HG02588 (cell line): ENCODE results near the gene ANKRD44.

ENCODE experiments used
- ATAC-seq: cut with Tn5 transposase; IDR thresholded peaks from one replicate; pipeline ENCODE4 v1.9.1; 2021; ENCODE audit warnings: mild to moderate bottlenecking, moderate library complexity; ENCODE audit not compliant: unreplicated experiment

ANKRD44 gene

DNA sequence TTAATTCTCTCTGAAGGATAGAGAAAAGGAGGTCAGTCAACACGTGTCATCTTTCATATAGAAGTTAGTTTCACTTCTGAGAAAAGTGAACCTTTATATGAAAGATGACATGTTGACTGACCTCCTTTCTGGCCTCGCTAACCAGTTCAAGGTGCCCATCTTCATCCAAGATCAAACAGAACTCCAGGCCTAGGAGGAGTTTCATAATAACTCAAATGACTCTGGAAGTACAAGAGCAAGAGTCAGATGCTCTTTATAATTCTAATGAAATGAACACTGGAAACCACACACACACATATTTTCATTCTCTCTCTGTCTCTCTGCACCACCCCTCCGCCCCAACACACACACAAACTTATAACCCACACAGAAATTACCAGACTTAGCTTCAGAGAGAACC, 16.3 kb downstream of the ANKRD44 start:
- ATAC-seq, result peak; percentile 38

DNA sequence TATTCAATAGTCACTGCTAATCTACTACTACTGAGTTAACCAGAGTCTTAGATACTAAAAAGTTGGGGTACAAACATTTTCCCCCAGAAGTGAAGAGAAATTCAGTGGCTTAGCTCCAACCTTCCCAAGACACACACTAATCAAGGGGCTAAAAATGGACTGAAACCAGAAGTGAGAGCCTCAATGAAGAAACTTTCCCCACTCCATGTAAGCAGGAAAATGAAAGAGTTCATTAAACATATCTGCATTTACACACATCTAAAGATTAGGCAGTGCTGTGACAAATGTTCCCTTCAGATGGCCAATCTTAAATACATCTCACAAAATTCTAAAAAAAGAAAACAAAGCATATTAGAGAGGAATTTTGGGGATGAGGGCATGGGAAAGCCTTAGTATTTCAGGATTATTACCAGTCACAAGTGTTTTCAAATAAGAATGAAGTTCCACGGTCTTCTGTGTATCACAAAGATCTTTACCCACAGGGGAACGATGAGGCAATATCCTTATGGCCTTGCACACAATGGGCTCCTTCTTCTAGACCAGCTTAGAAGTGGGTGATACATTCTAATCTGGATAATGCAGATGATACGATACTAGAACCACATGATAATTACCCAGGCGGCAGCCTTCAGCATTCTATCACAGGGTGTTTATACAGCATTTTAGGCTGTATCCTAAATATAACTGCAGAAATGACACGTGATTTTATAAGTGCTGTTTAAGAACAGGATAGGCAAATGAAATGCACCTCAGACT, 17.1 kb downstream of the ANKRD44 start:
- no peak for ATAC-seq

DNA sequence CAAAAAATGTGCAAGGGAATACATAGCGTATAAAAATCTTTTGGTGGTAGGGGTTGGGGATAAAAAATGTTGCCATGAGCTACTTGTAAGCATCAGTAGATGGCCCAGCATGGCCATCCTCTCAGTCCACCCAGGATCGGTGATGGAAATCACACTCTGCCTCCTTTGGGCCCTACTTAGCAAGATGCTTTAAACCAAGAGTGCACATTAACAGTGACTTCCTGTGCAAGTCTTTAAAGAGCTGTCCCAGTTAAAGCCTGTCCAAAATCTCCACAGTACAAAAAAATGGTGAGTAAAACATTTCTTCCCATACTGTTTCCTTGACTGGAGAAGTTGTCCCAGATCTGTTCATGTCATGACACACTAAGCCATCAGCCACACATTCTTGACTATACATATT, 18.0 kb downstream of the ANKRD44 start:
- no peak for ATAC-seq

DNA sequence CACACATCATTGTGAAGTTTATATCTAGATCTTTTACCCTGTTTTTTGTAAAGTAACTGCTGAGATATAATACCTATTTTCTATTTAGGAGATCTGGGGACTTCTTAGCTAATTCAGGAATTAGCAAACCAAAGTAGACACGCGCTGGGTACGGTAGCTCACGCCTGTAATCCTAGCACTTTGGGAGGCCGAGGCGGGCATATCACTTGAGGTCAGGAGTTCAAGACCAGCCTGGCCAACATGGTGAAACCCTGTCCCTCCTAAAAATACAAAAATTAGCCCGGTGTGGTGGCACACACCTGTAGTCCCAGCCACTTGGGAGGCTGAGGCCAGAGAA, 23.0 kb downstream of the ANKRD44 start:
- ATAC-seq, result peak; percentile 19

DNA sequence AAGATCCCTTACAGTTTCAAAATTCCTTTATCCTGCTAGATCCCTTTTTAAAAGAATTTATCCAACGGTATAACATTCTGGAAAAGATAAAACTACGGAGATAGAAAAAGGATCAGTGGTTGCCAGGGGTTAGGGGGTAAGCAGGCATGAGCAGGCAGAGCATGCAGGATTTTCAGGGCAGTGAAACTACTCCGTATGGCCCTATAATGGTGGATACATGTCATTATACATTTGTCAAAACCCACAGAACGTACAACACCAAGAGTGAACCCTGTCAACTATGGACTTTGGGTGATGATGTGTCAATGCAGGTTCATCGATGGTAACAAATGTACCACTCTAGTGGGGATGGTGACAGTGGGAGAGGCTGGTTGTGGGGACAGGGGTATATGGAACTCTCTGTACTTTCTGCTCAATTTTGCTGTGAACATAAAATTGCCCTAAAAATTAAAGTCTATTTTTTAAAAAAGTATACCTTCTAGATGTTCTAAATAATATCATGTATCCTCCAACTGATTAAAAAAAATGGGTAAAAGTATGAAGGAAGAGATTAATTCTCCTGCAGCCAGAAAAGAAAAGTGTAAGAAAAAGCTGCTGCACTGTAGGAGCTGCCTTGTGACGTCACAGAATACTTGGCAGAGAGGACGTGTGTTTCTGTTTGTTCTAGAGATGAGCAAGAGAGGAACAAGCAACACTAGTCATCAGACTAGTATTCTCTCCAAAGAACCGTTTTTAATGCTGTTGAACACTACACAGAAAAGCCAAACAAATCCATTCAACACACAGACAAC, 23.6 kb downstream of the ANKRD44 start:
- ATAC-seq, result peak; percentile 99

DNA sequence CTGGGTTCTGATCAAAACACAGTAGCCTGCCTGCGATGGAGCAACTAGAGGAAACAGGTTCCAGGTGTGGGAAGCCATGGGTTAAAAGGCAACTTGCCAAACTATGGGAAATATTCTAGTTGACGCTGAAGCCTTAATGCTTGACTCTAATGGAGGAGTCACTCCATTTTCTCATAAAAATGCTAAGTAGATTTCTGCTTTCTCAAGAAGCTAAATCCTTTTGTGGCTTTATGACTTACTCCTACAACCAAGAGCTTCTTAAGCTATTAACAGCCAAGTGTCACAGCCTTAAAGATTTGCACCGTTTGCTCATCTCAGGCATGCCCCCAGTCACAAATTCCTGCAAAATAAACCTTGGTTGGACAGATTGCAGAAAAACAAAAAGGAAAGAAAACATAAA, 25.2 kb downstream of the ANKRD44 start:
- no peak for ATAC-seq

DNA sequence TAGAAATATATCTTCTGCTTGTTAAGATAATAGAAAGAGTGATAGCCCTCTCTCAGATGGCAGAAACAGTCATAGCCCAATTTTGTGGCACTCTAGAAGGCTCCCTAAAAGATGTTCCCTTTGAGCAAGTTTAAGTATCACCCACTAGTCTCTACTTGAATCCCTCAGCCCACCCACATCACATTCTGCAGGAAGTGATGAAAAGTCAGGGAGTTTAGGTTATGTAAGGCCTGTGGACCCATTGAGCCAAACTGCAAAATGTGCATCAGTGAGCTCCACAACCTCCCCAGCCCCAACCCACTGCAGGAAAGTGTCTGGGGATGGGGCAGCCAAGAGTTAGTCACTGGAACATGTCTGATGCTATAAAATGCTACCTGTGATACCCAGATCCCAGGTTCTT, 25.6 kb downstream of the ANKRD44 start:
- ATAC-seq, result no peak

DNA sequence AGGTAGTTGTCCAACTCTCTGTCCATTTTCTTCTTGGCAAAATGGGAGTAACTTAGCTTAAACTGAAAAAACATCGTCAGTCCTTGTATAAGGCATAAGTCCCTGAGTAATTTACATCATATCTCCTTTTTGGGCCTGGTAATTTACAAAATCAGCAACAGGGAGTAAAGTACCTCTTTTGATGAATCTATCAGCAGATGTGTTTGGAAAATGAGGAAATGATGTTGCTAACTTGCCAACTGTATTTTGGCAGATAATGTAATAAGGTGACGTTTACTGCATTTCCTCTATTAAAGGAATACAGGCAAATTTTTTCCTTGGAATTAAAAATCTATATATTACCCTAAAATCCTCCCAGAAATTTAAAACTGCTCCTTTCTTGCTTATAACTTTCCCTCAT, 29.2 kb downstream of the ANKRD44 start:
- no peak for ATAC-seq

DNA sequence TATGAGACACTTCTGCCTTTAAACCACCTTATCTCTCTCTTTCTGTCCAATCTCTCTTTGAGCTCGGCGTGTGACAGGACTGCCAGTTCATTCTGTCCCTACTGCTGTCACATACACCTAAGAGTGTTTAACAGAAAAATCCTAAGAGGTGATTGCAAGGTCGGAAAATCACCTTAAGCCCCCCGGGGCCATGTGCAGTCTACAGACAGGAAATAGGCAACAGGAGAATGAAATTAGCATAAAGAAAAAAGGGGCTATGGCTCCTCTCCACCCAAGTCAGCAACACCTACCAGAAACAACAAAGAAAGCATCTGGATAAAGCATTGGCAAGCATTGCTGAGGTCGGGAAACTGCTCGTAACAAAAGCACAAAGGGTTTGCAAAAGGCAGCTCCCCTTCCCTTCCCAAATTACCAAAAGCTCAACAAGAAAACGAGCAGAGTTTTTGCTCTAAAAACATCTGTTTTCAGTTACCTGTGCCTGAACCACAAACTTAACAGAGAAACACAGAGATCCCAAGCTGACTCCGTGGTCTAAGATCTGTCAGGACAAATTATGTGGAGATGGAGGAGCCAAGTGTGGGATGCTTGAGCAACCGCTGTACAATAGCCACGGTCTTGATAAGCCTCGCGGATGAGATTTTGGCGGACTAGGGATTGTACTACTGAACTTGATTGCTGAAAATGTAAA, 30.4 kb downstream of the ANKRD44 start:
- ATAC-seq, result no peak

DNA sequence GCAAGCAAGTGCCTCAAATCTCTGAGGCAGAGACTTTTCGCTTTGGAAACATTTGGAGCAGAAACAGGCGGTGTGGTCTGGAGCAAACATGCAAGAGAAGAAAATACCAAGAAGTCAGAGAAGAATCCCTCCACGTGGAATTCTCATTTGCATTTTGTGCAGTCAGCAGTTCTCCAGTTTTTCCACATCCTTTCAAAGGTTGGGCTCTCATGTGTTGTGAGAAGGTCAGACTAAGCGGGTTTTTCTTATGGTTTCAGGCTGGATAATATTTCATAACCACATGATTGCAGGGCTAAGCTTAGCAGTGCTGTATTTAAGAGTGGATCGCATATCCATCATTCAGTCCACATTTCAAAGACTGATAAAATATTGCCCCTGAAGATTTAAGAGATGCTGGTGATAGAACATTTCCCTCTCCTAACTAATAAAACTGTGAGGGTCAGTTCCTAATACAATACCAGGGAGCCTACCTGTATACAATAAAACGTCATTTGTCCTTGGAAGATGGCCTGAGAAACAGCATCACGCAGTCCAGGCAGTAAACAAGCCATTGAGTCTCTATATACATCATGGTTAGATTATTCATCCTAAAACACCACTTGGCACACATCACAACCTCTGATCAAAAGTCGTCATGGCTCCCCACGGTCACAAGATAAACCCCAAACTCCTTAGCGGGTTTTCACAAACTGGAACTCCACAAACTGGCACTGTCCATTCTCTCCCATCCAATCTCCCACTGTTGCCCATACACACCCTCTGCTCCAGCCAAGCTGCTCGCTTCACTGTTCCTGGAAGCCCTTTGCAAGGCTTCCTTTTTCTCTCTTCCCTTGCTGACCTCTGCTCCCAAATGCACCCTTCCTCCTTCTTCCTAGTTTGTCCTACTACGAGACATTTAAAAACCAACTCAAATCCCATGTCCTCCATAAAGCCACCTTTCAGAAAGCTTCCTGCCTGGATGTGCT, 31.5 kb downstream of the ANKRD44 start:
- no peak for ATAC-seq

DNA sequence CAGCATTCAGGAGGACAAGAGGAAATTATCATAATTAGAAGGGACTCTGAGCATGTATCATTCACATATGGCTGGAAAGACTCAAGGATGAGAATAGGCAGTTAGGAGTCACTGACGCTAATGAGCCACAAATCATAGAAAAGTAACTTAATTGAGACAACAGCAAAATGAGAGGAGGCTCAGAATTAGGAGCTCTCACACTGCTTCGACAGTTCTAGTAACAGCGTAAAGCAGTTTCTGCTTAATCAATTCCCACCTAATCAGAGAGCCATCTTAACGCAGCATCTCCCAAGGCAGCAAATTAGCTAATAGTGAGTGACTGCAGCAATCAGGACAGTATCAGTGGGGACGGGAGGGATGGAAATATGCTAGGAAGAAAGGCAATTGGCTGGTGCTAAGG, 32.8 kb downstream of the ANKRD44 start:
- no peak for ATAC-seq

DNA sequence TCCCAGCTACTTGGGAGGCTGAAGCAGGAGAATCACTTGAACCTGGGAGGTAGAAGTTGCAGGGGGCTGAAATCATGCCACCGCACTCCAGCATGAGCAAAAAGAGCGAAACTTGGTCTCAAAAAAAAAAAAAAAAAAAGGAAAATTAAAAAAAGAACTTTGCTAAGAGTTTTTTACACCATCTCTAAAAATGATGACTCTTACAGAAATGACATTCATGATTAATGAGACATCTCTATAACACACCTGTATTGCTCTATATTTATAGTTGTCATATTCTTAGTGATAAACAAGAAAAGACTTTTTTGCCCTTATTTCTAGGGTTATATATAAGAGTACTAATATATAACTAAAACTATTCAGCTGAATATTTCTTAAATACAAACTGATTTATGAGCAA, 34.4 kb downstream of the ANKRD44 start:
- ATAC-seq, result no peak

DNA sequence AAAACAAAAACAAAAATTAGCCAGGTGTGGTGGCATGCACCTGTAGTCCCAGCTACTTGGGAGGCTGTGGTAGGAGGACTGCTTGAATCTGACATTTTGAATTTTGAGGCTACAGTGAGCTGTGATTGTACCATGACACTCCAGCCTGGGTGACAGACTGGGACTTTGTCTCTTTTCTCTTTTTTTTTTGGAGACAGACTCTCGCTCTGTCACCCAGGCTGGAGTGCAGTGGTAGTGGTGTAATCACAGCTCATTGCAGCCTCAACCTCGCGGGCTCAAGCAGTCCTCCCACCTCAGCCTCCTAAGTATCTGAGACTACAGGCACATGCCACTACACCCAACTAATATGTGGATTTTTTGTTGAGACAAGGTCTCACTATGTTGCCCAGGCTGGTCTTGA, 35.6 kb downstream of the ANKRD44 start:
- ATAC-seq, result no peak

DNA sequence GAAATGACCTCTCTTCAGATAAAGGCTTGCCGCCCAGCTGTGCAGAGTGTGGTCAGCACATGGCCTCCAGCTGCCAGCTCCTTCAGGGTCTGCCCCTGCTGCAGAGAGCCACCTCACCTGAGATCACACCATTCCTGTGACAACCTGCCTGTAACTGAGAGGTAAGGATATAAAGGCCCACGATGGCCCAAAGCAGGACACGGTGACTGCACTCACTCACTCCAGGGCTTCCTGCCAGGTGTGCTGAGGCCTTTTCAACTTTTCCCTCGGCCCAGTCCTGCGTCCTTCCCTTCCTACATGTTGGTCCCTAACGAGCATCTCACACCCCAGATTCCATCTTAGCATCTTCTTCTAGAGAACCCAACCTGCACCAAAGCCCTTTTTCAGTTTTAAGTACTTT, 36.2 kb downstream of the ANKRD44 start:
- no peak for ATAC-seq

DNA sequence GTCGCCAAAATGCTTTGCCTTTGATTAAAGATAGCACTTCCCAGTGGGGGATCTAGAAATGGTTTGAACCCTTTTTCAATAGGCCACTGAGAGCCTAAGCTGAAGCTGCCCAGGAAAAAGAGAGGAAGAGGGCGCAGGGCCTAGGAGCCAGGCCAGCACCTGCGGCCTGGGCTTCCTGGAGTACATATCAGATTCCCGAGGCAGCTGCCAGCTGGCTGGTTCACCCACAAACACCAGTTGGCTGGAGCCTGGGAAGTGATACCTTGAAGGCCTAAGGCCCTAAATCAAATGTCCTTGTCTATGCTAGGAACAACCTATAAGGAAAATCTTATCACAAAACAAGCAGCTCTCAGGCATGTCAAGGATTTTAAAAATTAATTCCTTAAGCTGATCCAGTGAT, 37.1 kb downstream of the ANKRD44 start:
- no peak for ATAC-seq

DNA sequence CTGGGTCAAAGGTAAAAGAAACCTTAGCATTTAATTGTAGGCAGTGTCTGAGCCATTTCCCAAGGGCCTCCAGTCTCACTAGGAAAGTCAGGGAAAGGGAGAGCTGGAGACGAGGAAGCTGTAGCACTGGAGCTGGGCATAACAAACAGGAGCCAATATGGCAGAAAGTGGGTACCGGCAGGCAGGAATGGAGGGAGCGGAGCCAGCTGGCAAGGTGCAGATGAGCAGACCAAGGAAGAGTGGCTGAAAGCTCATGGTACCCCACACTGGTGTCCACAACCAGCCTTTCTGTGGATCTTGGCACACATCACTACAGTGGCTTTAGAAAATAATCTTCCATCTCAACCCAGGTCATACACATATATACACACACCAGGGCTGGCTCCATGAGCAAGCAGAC, 40.0 kb downstream of the ANKRD44 start:
- no peak for ATAC-seq

DNA sequence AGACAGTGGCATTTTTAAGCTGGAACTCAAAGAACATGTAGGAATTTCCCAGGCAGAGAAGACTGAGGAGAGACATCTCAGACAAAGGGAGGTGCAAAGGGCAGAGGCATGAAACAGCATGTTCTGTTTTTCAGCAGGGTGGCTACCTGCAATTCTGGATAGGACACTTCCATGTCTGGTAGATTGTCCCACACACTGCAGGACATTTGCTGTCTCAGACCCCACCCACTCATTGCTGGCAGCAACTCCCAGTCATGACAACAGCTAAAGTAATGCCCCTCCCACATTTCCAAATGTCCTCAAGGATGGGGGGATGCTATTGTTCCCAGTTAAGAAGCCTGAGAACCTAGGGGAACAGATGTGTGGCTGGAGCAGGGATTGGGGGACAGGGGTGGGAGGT, 40.8 kb downstream of the ANKRD44 start:
- no peak for ATAC-seq

DNA sequence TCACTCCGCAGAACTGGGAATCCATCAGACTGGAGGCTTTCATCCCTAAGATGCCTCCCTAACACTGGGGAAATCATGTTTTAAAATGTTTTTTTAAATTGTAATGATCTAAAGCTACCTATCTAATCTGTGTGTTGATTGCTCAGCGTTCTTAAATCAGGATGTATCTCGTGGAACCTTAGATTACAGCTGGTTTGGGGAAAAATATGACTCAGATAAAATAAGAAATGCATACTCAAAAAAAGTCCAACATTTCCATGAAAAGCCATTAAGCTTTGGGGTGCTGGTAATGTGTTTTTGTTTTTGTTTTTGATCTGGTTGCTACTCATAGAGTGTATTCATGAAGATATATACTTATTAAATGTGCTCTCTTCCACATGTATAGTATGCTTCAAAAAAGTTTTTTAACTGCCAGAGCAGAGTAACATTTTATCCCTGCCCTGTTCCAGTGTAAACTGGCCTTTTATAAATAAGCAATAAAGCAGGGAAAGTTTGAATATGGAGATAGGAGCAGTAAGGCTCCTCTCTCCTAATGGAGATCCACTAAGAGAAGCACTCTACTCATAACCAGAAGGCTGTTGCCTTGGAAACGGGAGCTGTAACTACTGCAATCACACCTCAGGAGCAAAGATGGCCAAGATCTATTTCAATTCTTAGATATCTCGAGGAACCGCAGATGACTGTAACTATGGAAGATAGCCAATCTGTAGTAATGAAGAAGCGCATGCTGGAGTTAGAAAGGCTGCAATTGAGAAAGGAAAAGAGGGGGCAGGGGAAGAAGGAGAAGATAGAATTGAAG, 41.6 kb downstream of the ANKRD44 start:
- ATAC-seq, result peak; percentile 66

DNA sequence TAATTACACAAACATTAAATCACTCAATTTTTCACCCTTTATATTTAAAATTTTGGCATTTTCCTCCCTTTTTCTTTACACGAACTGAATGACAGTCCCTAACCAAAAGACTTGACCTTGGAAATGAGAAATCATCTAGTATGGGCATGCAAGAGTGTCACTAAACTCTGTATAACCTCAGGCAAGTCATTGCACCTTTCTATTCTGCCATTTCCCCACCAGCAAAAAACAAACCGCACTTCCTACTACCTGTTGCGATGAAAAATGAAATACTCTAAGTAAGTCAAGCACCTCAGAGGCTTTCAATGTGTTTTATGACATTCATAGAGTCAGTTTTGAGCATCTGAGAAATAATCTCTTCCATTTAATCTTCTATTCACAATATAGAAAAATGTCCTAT, 44.1 kb downstream of the ANKRD44 start:
- no peak for ATAC-seq

DNA sequence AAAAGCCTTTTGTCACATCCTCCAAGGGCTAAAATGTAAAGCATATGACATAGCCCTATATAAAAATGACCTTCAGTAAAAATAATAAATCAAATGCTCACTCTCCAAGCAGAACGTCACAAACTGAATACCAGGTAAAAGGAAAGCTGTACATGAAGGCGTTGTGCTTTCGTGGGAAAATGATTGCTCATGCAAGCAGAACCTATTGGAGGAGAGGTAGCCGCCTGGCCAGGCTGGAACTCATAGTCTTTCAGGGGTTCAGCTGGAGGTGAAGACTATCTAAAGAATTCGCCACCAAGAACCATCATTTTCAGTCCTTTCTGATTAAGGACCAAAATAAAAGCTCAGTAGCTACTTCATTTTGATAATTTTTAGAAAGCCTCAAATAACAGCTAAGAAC, 44.7 kb downstream of the ANKRD44 start:
- no peak for ATAC-seq
